A549 (cell line): Measurements from ENCODE around the gene SLC9A9. TPM values are rescaled to one million over a fixed set of nuclear protein-coding genes. Genes with fewer than 3 reads are reported as not detected.

Experiments
- ATAC-seq, 2 experiments: fragments of 200-7000 bp in 1 of 2; fragments of >200 bp in 1 of 2; cut with Nextera tagmentation in 1 of 2; cut with Tn5 transposase in 1 of 2; 3 replicates each; pipeline versions ENCODE4 v1.8.0 to v1.9.1; 2018 to 2020; ENCODE audit warnings: mild to moderate bottlenecking in 1 of 2, moderate library complexity in 1 of 2
- CTCF ChIA-PET: fragments of 300-600 bp; sonication (Branson Sonifier 250); formaldehyde crosslinking; extraction: SDS; loops from one replicate; lab custom pipeline; 2021; ENCODE audit warnings: antibody characterized with exemption, inconsistent platforms; lab: Yijun Ruan, JAX
- POLR2A ChIA-PET: fragments of 350-600 bp; formaldehyde crosslinking; extraction: SDS; loops from one replicate; lab custom pipeline; 2021; ENCODE audit warnings: antibody characterized with exemption, inconsistent platforms; lab: Yijun Ruan, JAX
- DNase-seq, 2 experiments: peaks; one replicate each; pipeline versions ENCODE4 v3.0.0 to v3.0.0-alpha.2; 2011 to 2016; ENCODE audit warnings: low read depth in 1 of 2, low spot score in 1 of 2
- FAIRE-seq: peaks from 2 replicates; lab custom pipeline; 2011; peaks lifted over from hg19 to GRCh38; lab: Jason Lieb, UNC
- H3K27ac ChIP-seq, 2 experiments: fragments of >200 bp; sonication (Bioruptor Twin); formaldehyde crosslinking; 3 replicates each; pipeline ENCODE4 v1.5.1; 2016 to 2017
- H3K4me1 ChIP-seq: fragments of >200 bp; sonication (Bioruptor Twin); formaldehyde crosslinking; 3 replicates; pipeline ENCODE4 v1.6.1; 2016
- H3K4me2 ChIP-seq: fragments of >200 bp; sonication (Bioruptor Twin); formaldehyde crosslinking; 3 replicates; pipeline ENCODE4 v1.6.1; 2016
- H3K4me3 ChIP-seq: fragments of >200 bp; sonication (Bioruptor Twin); formaldehyde crosslinking; 3 replicates; pipeline ENCODE4 v1.5.1; 2016
- H3K9me3 ChIP-seq: fragments of >200 bp; sonication (Bioruptor Twin); formaldehyde crosslinking; 3 replicates; pipeline ENCODE4 v1.6.1; 2016
- CBX2 ChIP-seq: fragments of 200-600 bp; sonication (generic); IDR thresholded peaks from 2 replicates; pipeline ENCODE4 v1.6.1; 2016; ENCODE audit warnings: low read depth, mild to moderate bottlenecking, borderline replicate concordance
- CBX8 ChIP-seq: fragments of 200-600 bp; sonication (generic); IDR thresholded peaks from 2 replicates; pipeline ENCODE4 v1.6.1; 2016
- CHD2 ChIP-seq: fragments of 150-350 bp; IDR thresholded peaks from 2 replicates; pipeline ENCODE4 v1.6.1; 2014; ENCODE audit warnings: low read length; ENCODE audit not compliant: partially characterized antibody
- CHD4 ChIP-seq: fragments of 200-600 bp; sonication (generic); IDR thresholded peaks from 2 replicates; pipeline ENCODE4 v1.6.1; 2016; ENCODE audit warnings: antibody characterized with exemption, mild to moderate bottlenecking, borderline replicate concordance
- EHMT2 ChIP-seq: fragments of 200-600 bp; sonication (generic); IDR thresholded peaks from 2 replicates; pipeline ENCODE4 v1.6.1; 2016; ENCODE audit warnings: antibody characterized with exemption, low read depth, mild to moderate bottlenecking, moderate library complexity
- FOSB ChIP-seq: fragments of 250-450 bp; sonication (Bioruptor Pico); IDR thresholded peaks from 2 replicates; pipeline ENCODE4 v1.5.0; 2020; ENCODE audit warnings: mild to moderate bottlenecking, moderate library complexity
- FOSL2 ChIP-seq, 2 experiments: fragments of 450-650 bp in 1 of 2; fragments of >200 bp in 1 of 2; sonication (Bioruptor Twin) in 1 of 2; formaldehyde crosslinking; IDR thresholded peaks; 2 replicates each; pipeline versions ENCODE4 v1.5.0 to v1.6.1; 2016 to 2020; ENCODE audit warnings: mild to moderate bottlenecking in 1 of 2, moderate library complexity in 1 of 2
- FOXS1 ChIP-seq: fragments of 250-450 bp; sonication (Bioruptor Pico); IDR thresholded peaks from 2 replicates; pipeline ENCODE4 v1.5.0; 2020; ENCODE audit warnings: mild to moderate bottlenecking, moderate library complexity
- GATA3 ChIP-seq: IDR thresholded peaks from 2 replicates; pipeline ENCODE4 v1.6.1; 2012; ENCODE audit warnings: borderline replicate concordance
- HDAC2 ChIP-seq: fragments of 200-600 bp; sonication (generic); IDR thresholded peaks from 2 replicates; pipeline ENCODE4 v1.6.1; 2016
- HEYL ChIP-seq: fragments of 250-450 bp; sonication (Bioruptor Pico); IDR thresholded peaks from 2 replicates; pipeline ENCODE4 v1.8.0; 2021; ENCODE audit warnings: mild to moderate bottlenecking, moderate library complexity
- HMGXB4 ChIP-seq: fragments of 250-450 bp; sonication (Bioruptor Pico); IDR thresholded peaks from 2 replicates; pipeline ENCODE4 v1.5.0; 2021; ENCODE audit warnings: mild to moderate bottlenecking, moderate library complexity, borderline replicate concordance
- HOXB13 ChIP-seq: fragments of 250-450 bp; sonication (Bioruptor Pico); IDR thresholded peaks from 2 replicates; pipeline ENCODE4 v1.5.0; 2020; ENCODE audit warnings: low read depth, mild to moderate bottlenecking, moderate library complexity
- HOXB5 ChIP-seq: fragments of 250-450 bp; sonication (Bioruptor Pico); IDR thresholded peaks from 2 replicates; pipeline ENCODE4 v1.5.0; 2020; ENCODE audit warnings: mild to moderate bottlenecking, moderate library complexity
- KDM1A ChIP-seq: fragments of 200-600 bp; sonication (generic); IDR thresholded peaks from 2 replicates; pipeline ENCODE4 v1.6.1; 2016; ENCODE audit warnings: low read depth, mild to moderate bottlenecking
- MAFK ChIP-seq: fragments of 450-650 bp; IDR thresholded peaks from 2 replicates; pipeline ENCODE4 v1.6.1; 2014; ENCODE audit not compliant: partially characterized antibody
- MAX ChIP-seq: IDR thresholded peaks from 2 replicates; pipeline ENCODE4 v1.6.1; 2012
- MYC ChIP-seq: IDR thresholded peaks from 2 replicates; pipeline ENCODE4 v1.6.1; 2012; ENCODE audit warnings: mild to moderate bottlenecking, inconsistent platforms, low read length, improper control_type of control experiment, borderline replicate concordance
- PBX3 ChIP-seq: IDR thresholded peaks from 2 replicates; pipeline ENCODE4 v1.6.1; 2012
- PHF8 ChIP-seq: fragments of 200-600 bp; sonication (generic); IDR thresholded peaks from 2 replicates; pipeline ENCODE4 v1.6.1; 2016; ENCODE audit warnings: low read depth, mild to moderate bottlenecking, antibody characterized with exemption, moderate library complexity, borderline replicate concordance
- POLR2A ChIP-seq: IDR thresholded peaks from 2 replicates; pipeline ENCODE4 v1.6.1; 2012; ENCODE audit warnings: mild to moderate bottlenecking, low read length
- RAD21 ChIP-seq, 2 experiments: fragments of >200 bp in 1 of 2; sonication (Bioruptor Twin) in 1 of 2; formaldehyde crosslinking in 1 of 2; IDR thresholded peaks in 1 of 2; conservative IDR thresholded peaks in 1 of 2; 2 replicates in 1 of 2; 3 replicates in 1 of 2; pipeline ENCODE4 v1.6.1; 2012 to 2018; ENCODE audit warnings: inconsistent platforms in 1 of 2
- RARB ChIP-seq: fragments of 250-450 bp; sonication (Bioruptor Pico); IDR thresholded peaks from 2 replicates; pipeline ENCODE4 v1.8.0; 2021; ENCODE audit warnings: mild to moderate bottlenecking, moderate library complexity
- TFCP2L1 ChIP-seq: fragments of 250-450 bp; sonication (Bioruptor Pico); IDR thresholded peaks from 2 replicates; pipeline ENCODE4 v1.5.0; 2021; ENCODE audit warnings: mild to moderate bottlenecking
- USF2 ChIP-seq: fragments of 450-650 bp; IDR thresholded peaks from 2 replicates; pipeline ENCODE4 v1.6.1; 2014; ENCODE audit warnings: antibody characterized with exemption
- ZNF302 ChIP-seq: fragments of 250-450 bp; sonication (Bioruptor Pico); IDR thresholded peaks from 2 replicates; pipeline ENCODE4 v1.9.0; 2021; ENCODE audit warnings: inconsistent platforms, mild to moderate bottlenecking, moderate library complexity
- ZSCAN20 ChIP-seq: fragments of 250-450 bp; sonication (Bioruptor Pico); IDR thresholded peaks from 2 replicates; pipeline ENCODE4 v1.8.0; 2022; ENCODE audit warnings: mild to moderate bottlenecking, moderate library complexity
- WGBS: methylation state at CpG from one replicate; pipeline ENCODE4 v1.1.6; 2017; ENCODE audit errors: missing lambda C conversion rate; 5-methylcytosine and 5-hydroxymethylcytosine counted together
- polyA plus RNA-seq, 4 experiments: library from polyadenylated mRNA; depleted of rRNA in 3 of 4; stranded (reverse); fragments of >200 nt; fragmentation: RNase III in 1 of 4; extraction: RNeasy Plus Mini Kit Qiagen cat#74134 plus additional on column Dnase treatment in 1 of 4; gene quantifications; 2 replicates in 3 of 4; 3 replicates in 1 of 4; pipeline ENCODE4 v1.2.3, GENCODE V29; 2011 to 2017

The SLC9A9 gene
- polyA plus RNA-seq, 2 of the 4 experiments (the other 2 are of a cell fraction), result 0.10 to 0.32 TPM

- no peak for FAIRE-seq
- no peak for DNase-seq
- ChIA-PET POLR2A (no interaction called here), CTCF (no interaction called here)
- Histone ChIP-seq H3K4me3 (no peak overlapping the region), H3K9me3 (no peaks in the 10 kb centered on the region), H3K4me2 (no peak overlapping the region), H3K27ac (no peak overlapping the region), H3K4me1 (no peaks in the 10 kb centered on the region)
- no peak for ATAC-seq
- WGBS, result 2% methylated on average over 2 of the region's 2 CpGs
- TF ChIP-seq KDM1A, result no peak
- no peak for TF ChIP-seq FOSL2 (IDR thresholded peaks at IDR 0.05)
- TF ChIP-seq FOSL2 (CRISPR knock-in tag; IDR thresholded peaks at IDR 0.05), result no peak
- TF ChIP-seq GATA3, result no peak
- no peak for TF ChIP-seq CHD2
- no peak for TF ChIP-seq EHMT2
- TF ChIP-seq POLR2A, result no peak
Measured at GRCh38 chr3:143770391-143770790, 77.9 kb downstream of the SLC9A9 start.

- Histone ChIP-seq H3K9me3 (no peaks in the 10 kb centered on the region), H3K4me3 (no peak overlapping the region), H3K4me1 (no peaks in the 10 kb centered on the region), H3K4me2 (no peak overlapping the region), H3K27ac (no peak overlapping the region)
- FAIRE-seq (no peak), ATAC-seq (no peak), DNase-seq (no peak)
- WGBS, result 5% methylated on average over 1 of the region's 1 CpG
- CTCF ChIA-PET, result no interaction called here
- POLR2A ChIA-PET, result no interaction called here
- TF ChIP-seq GATA3 (no peak), HMGXB4 (CRISPR knock-in tag) (no peak), HDAC2 (no peak), HOXB5 (CRISPR knock-in tag) (no peak), PBX3 (no peak), CBX8 (no peak), RAD21 (conservative IDR thresholded peaks at IDR 0.05 in 1 of 2, IDR thresholded peaks at IDR 0.05 in 1 of 2) (no peak), KDM1A (no peak), POLR2A (no peak), TFCP2L1 (CRISPR knock-in tag) (no peak), ZNF302 (CRISPR knock-in tag) (no peak), MYC (no peak), CHD4 (no peak)
Measured at GRCh38 chr3:143769616-143770015, 78.7 kb downstream of the SLC9A9 start.

- no peak for FAIRE-seq
- ATAC-seq, result no peak
- WGBS, result 0% methylated on average over 1 of the region's 1 CpG
Measured at GRCh38 chr3:143764840-143765239, 83.4 kb downstream of the SLC9A9 start.

More at GRCh38 chr3:143764840-143765239, 83.4 kb downstream of the SLC9A9 start:
- no peaks in the 10 kb centered on the region for H3K9me3 ChIP-seq
- H3K4me1 ChIP-seq, result no peaks in the 10 kb centered on the region
- no peak for TF ChIP-seq HOXB13 (CRISPR knock-in tag)
- no peak for TF ChIP-seq PHF8
- no peak for TF ChIP-seq HDAC2
- no peak for TF ChIP-seq FOXS1 (CRISPR knock-in tag)
- TF ChIP-seq PBX3, result no peak
- no peak for TF ChIP-seq MAX
- TF ChIP-seq USF2, result no peak
- no peak for TF ChIP-seq FOSL2 (IDR thresholded peaks at IDR 0.05)
- no peak for TF ChIP-seq FOSL2 (CRISPR knock-in tag; IDR thresholded peaks at IDR 0.05)
- TF ChIP-seq GATA3, result no peak
- no peak for TF ChIP-seq MAFK
- no peak for TF ChIP-seq RARB
- TF ChIP-seq CBX2, result no peak
- TF ChIP-seq ZSCAN20 (CRISPR knock-in tag), result no peak
- TF ChIP-seq FOSB (CRISPR knock-in tag), result no peak
- no peak for TF ChIP-seq HEYL (CRISPR knock-in tag)
- H3K4me3 ChIP-seq, result no peak overlapping the region
- ChIA-PET CTCF (no interaction called here), POLR2A (no interaction called here)
- H3K27ac ChIP-seq, result no peak overlapping the region
- H3K4me2 ChIP-seq, result no peak overlapping the region
- no peak for DNase-seq
